Prostate gland (tissue), 2 donors: ENCODE results near the gene LBR.

Experiments
- CTCF ChIP-seq, 4 experiments: fragments of 200-600 bp in 2 of 4; fragments of 450-650 bp in 2 of 4; sonication (generic) in 2 of 4; IDR thresholded peaks; 1 replicate in 3 of 4; 2 replicates in 1 of 4; pipeline ENCODE4 v1.5.1; 2016 to 2019; ENCODE audit warnings: antibody characterized with exemption in 4 of 4, mild to moderate bottlenecking in 2 of 4, moderate library complexity in 2 of 4
- POLR2A ChIP-seq: fragments of 450-650 bp; IDR thresholded peaks from one replicate; pipeline ENCODE4 v1.6.1; 2016; ENCODE audit warnings: antibody characterized with exemption, mild to moderate bottlenecking
- POLR2AphosphoS5 ChIP-seq: sonication (generic); formaldehyde crosslinking; IDR thresholded peaks from one replicate; pipeline ENCODE4 v1.6.1; 2017; ENCODE audit warnings: antibody characterized with exemption

- TF ChIP-seq CTCF (IDR thresholded peaks at IDR 0.05) (no peak), POLR2A (no peak), POLR2AphosphoS5 (no peak)
Measured at GRCh38 chr1:225407755-225408154, 20.1 kb downstream of the LBR start.
